HEK293 (cell line): ENCODE data around the gene ST3GAL5.

Source experiments
- BCL11B ChIP-seq: fragments of 450-650 bp; formaldehyde crosslinking; IDR thresholded peaks from 2 replicates; pipeline ENCODE4 v1.5.1; 2016; ENCODE audit warnings: low read depth, missing biosample characterization, missing genetic modification characterization
- PATZ1 ChIP-seq: fragments of 450-650 bp; formaldehyde crosslinking; IDR thresholded peaks from 2 replicates; pipeline ENCODE4 v1.5.1; 2016; ENCODE audit warnings: missing biosample characterization, missing genetic modification characterization
- SCRT1 ChIP-seq: fragments of 450-650 bp; formaldehyde crosslinking; IDR thresholded peaks from 2 replicates; pipeline ENCODE4 v1.5.1; 2016; ENCODE audit warnings: missing biosample characterization, missing genetic modification characterization, borderline replicate concordance
- TF ChIP-seq, protein P1 (sequence below): fragments of 450-650 bp; formaldehyde crosslinking; IDR thresholded peaks from 2 replicates; pipeline ENCODE4 v1.5.1; 2016; ENCODE audit warnings: missing biosample characterization, missing genetic modification characterization

DNA sequence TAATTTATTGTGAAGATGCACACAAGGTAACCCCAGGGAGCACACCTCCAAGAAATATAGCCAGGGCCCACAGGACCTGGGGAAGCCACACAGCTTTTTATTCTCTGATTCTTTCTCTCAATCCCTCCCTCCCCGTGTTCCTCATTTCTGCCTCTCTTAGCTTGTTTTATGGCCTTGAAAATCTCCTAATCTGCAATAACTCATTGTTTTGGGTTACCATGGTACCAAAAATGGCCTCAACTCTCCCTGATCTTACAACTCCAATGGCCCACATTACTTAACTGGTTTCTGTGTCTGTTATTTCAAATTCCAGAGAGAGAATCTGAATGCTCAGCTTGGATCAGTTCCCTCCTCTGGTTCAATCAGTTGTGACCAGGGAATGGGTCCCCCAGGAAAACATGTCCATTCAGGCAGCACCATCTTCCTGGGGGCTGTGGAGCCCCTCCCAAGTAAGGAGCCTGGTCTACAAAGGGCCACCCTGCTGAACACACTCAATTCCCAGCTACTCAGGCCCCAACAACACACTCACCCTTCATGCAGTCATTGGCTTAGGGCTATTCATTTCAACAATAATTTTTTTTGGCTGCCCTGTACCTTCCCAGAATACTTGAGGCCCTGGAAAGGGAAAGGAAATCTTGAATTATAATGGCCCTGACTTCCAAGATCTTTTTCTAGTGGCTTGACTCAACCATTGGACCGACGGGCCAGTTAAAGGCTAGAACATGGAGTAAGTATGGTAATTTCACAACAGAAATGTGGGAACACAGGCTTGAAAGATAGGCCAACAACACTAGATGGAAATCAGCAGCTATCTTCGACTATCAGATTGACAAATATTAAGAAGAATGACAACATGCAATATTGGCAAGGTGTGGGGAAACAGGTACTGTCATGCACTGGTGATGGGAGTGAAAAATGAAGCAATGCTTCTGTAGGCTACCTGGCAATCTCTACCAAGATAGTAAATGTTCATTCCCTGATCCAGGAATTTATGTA is 41.6 kb upstream of the ST3GAL5 start:
- TF ChIP-seq, protein P1, sequence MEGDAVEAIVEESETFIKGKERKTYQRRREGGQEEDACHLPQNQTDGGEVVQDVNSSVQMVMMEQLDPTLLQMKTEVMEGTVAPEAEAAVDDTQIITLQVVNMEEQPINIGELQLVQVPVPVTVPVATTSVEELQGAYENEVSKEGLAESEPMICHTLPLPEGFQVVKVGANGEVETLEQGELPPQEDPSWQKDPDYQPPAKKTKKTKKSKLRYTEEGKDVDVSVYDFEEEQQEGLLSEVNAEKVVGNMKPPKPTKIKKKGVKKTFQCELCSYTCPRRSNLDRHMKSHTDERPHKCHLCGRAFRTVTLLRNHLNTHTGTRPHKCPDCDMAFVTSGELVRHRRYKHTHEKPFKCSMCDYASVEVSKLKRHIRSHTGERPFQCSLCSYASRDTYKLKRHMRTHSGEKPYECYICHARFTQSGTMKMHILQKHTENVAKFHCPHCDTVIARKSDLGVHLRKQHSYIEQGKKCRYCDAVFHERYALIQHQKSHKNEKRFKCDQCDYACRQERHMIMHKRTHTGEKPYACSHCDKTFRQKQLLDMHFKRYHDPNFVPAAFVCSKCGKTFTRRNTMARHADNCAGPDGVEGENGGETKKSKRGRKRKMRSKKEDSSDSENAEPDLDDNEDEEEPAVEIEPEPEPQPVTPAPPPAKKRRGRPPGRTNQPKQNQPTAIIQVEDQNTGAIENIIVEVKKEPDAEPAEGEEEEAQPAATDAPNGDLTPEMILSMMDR (tag by site-specific recombination): no peak
- TF ChIP-seq PATZ1 (tag by site-specific recombination) (no peak), BCL11B (no peak), SCRT1 (no peak)
